Myocyte (in vitro differentiated cells): ENCODE data around the gene OPN1MW3. TPM values are rescaled to one million over a fixed set of nuclear protein-coding genes. Genes with fewer than 3 reads are reported as not detected.
"Not testable (repeated sequence)": the region's sequence is repeated elsewhere in the genome, so short reads cannot be mapped to it uniquely, and the experiment has no call there.

ENCODE experiments used
- DNase-seq: peaks from one replicate; pipeline ENCODE4 v3.0.0-alpha.2; 2012; ENCODE audit warnings: low read depth
- total RNA-seq: library from RNA; depleted of rRNA; stranded (reverse); fragments of >200 nt; gene quantifications from 2 replicates; pipeline ENCODE4 v1.2.3, GENCODE V29; 2014

OPN1MW3 gene
- total RNA-seq, 1 donor from 2014 or later = not detected

- DNase-seq = no peak
Observed at GRCh38 chrX:154295664-154296310, 38.4 kb downstream of the OPN1MW3 start, which contains the start of gene TKTL1. Gene TKTL1, plus strand, starts transcription at chrX:154295795. Its CDS starts 65 bp downstream, at chrX:154295860.

- DNase-seq = no peak
Observed at GRCh38 chrX:154296731-154297130, 39.3 kb downstream of the OPN1MW3 start.

GRCh38 chrX:154298312-154298711 is 40.9 kb downstream of the OPN1MW3 start:
- no peak for DNase-seq

- no peak for DNase-seq
Observed at GRCh38 chrX:154300816-154301215, 43.4 kb downstream of the OPN1MW3 start.

GRCh38 chrX:154302998-154303397 is 45.6 kb downstream of the OPN1MW3 start:
- not testable (repeated sequence) for DNase-seq

GRCh38 chrX:154303476-154303875 is 46.1 kb downstream of the OPN1MW3 start:
- no peak for DNase-seq

GRCh38 chrX:154304846-154305245 is 47.5 kb downstream of the OPN1MW3 start:
- no peak for DNase-seq

- no peak for DNase-seq
Observed at GRCh38 chrX:154305541-154306205, 48.3 kb downstream of the OPN1MW3 start.

GRCh38 chrX:154307202-154307601 is 49.8 kb downstream of the OPN1MW3 start:
- DNase-seq = no peak

- peak; percentile 47 for DNase-seq
Observed at GRCh38 chrX:154308108-154308946, 50.9 kb downstream of the OPN1MW3 start.

- DNase-seq = no peak
Observed at GRCh38 chrX:154309041-154309775, 51.8 kb downstream of the OPN1MW3 start.

- no peak for DNase-seq
Observed at GRCh38 chrX:154310616-154311536, 53.5 kb downstream of the OPN1MW3 start.

- DNase-seq = no peak
Observed at GRCh38 chrX:154312116-154312515, 54.7 kb downstream of the OPN1MW3 start.

- no peak for DNase-seq
Observed at GRCh38 chrX:154313147-154313546, 55.8 kb downstream of the OPN1MW3 start.

- no peak for DNase-seq
Observed at GRCh38 chrX:154315416-154315815, 58.0 kb downstream of the OPN1MW3 start.

GRCh38 chrX:154317391-154317995 is 60.1 kb downstream of the OPN1MW3 start:
- peak; percentile 27 for DNase-seq

- DNase-seq = no peak
Observed at GRCh38 chrX:154320406-154320805, 63.0 kb downstream of the OPN1MW3 start.
